Fibroblast of the aortic adventitia (primary cell): Measurements from ENCODE around the gene PRDX3. TPM values are rescaled to one million over a fixed set of nuclear protein-coding genes. Genes with fewer than 3 reads are reported as not detected.

Experiments used
- DNase-seq: peaks from one replicate; pipeline ENCODE4 v3.0.0-alpha.2; 2010; ENCODE audit warnings: low read depth
- H3K4me3 ChIP-seq: 2 replicates; pipeline ENCODE4 v1.5.1; 2011; ENCODE audit warnings: low read depth, mild to moderate bottlenecking, control low read depth, low read length, moderate library complexity
- total RNA-seq: library from RNA; depleted of rRNA; stranded (reverse); fragments of >200 nt; gene quantifications from 2 replicates; pipeline ENCODE4 v1.2.3, GENCODE V29; 2012; ENCODE audit warnings: low replicate concordance
- TF ChIP-seq, protein P1 (sequence below): IDR thresholded peaks from 2 replicates; pipeline ENCODE4 v1.5.1; 2011; ENCODE audit warnings: mild to moderate bottlenecking, low read length, control low read depth, inconsistent platforms; ENCODE audit not compliant: insufficient read depth

PRDX3 gene
- total RNA-seq, result 67.0 and 189 TPM in 2 replicates

DNA sequence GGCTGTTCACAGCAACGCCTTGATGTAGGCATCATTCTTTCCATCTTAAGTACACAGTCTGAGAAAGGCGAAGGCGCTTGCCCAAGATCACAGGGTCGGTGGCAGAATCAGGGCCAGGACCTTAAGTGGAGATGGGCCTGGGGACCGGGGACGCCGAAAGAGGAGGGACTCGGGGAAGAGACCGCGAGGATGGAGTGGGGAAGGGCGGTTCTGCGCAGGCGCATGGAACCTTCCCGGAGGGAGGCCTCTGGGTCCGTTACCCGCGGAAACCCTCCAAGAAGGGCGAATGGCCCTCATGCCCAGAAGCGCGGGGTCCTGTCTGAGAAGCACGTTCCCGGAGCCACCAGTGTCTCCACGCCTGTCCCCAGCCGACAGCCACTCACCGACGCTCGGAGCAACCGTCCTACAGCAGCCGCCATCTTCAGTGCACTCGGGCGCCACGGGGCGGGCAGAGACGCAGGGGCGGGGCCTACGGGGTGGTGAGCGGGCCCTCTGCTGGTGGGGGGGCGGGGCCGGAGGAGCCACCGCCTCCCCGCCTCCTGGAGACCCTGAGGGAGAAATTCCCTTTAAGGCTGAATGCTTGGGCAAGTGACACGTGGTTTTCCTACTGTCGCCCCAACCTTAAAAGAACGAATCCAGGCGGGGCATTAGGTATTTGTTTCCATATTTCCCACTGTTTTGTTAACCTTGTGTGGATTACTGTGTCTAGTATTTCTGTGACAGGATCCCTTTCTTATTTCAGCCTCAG is at the start of gene PRDX3:
TSS of gene PRDX3 (minus strand) at position 441 of the 748 bp plus-strand sequence. CDS start at position 419, 22 bp downstream.
- DNase-seq, result peak; percentile 81
- peak within 1 kb of the TSS; percentile 98 for H3K4me3 ChIP-seq
- TF ChIP-seq, protein P1, sequence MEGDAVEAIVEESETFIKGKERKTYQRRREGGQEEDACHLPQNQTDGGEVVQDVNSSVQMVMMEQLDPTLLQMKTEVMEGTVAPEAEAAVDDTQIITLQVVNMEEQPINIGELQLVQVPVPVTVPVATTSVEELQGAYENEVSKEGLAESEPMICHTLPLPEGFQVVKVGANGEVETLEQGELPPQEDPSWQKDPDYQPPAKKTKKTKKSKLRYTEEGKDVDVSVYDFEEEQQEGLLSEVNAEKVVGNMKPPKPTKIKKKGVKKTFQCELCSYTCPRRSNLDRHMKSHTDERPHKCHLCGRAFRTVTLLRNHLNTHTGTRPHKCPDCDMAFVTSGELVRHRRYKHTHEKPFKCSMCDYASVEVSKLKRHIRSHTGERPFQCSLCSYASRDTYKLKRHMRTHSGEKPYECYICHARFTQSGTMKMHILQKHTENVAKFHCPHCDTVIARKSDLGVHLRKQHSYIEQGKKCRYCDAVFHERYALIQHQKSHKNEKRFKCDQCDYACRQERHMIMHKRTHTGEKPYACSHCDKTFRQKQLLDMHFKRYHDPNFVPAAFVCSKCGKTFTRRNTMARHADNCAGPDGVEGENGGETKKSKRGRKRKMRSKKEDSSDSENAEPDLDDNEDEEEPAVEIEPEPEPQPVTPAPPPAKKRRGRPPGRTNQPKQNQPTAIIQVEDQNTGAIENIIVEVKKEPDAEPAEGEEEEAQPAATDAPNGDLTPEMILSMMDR, result no peak

DNA sequence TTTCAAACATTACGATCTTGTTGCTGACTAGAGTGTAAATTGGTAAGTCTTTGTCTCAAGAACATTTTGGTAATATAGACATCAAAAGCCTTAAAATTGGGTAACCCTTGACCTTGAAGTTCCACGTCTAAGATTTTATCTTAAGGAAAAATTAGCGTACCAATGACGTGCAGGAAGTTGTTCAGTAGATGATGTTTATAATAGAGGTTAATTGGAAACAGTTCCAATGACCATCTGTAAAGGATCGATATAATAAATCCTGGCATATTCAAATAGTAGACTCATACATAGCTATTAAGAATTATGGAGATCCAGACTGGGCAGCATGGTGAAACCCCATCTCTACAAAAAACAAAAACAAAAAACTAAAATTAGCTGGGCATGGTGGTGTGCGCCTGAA is 49.2 kb upstream of the PRDX3 start:
- TF ChIP-seq, protein P1, result no peak
- no peak overlapping the region for H3K4me3 ChIP-seq
- DNase-seq, result no peak

DNA sequence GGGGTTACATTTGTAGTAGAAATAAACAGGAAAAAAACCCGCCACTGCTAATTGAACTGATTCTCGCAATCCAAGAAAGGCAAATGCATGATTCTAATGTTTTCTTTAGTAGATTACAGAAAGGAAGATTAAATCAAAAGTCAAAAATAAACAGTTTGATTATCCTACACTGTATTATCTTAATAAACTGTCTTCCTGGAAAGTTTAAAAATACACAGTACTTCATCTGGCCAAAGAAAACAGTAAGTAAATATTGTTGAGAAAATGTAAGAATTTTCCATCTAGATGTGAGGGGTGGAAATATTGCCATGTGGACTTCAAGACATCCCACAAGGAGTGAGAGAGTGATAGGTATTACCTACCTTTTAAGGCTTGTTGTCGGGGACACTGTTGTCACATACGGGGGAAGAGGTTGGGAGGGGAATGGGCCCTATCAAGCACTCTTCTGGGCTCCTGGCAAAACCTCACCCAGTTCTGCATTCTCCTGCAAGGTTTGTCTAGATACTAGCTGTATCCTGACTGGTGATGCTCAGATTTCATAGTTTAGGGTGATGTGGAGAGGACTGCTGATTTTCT is 46.6 kb upstream of the PRDX3 start:
- DNase-seq, result no peak
- TF ChIP-seq, protein P1, result no peak
- no peak overlapping the region for H3K4me3 ChIP-seq

DNA sequence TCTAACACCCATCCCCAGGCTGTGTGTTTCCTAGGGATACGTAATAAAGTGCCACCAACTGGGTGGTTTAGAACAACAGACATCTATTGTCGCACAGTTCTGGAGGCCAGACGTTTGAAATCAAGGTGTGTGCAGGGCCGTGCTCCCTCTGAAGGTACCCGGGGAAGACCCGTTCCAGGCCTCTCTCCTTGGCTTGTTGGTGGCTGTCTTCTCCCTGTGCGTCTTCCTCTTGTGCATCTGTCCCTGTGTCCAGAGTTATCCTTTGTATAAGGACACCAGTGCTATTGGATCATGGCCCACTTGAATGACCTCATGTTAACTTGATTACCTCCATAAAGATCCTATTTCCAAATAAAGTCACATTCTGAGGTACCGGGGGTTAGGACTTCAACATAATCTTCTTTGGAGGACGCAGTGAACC is 44.4 kb upstream of the PRDX3 start:
- DNase-seq, result no peak
- TF ChIP-seq, protein P1, result no peak
- H3K4me3 ChIP-seq, result no peak overlapping the region

DNA sequence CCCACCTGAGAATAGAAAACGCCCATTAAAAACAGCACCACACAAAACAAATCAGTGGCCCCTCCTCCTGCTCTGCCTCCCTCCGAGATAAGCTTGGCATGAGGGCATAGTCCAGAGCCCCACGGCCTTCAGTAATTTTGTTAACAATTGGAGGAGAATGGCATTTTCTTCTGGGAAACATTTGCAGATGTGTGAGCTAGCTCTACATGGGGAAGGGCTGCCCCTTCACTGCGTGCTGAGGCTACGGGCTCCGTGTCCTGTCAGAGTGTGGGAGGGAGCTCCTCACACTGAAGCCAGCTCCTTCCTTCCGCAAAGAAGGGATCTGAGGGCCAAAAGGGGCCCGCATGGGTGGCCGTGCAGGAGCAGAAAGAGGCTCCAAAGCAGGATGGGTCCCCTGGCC is 43.9 kb upstream of the PRDX3 start:
- no peak overlapping the region for H3K4me3 ChIP-seq
- TF ChIP-seq, protein P1, result no peak
- DNase-seq, result peak; percentile 37

DNA sequence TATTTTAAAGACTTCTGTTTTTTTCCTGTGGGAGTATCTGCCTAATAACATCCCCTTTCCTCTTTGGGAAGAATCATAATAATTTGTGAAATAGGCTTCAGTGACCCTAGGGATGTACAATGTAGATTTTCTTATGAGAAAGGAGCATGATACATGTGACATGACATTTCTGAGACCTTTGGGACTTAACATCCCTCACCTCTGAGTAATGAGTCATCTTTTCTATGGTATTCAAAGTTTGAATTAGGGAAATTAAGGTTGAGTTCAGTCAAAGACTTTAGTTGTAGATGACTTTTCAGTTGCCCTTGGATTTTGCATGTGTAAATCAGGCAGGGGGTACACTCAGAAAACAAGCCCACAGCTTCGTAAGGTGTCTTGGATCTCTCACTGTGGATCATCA is 43.1 kb upstream of the PRDX3 start:
- DNase-seq, result no peak
- no peak overlapping the region for H3K4me3 ChIP-seq
- TF ChIP-seq, protein P1, result no peak
